HCT116 (cell line): ENCODE measurements around the gene SCARB1. TPM values are rescaled to one million over a fixed set of nuclear protein-coding genes. Genes with fewer than 3 reads are reported as not detected.

Experiments
- ATAC-seq: fragments of 200-7000 bp; cut with Tn5 transposase; 2 replicates; pipeline ENCODE4 v1.9.1; 2020; ENCODE audit warnings: mild to moderate bottlenecking, moderate library complexity
- BruUV-seq: library from RNA; stranded (reverse); fragments of 400-500 nt; replicated peaks from 2 replicates; lab custom pipeline; 2021; lab: Mats Ljungman, UMichigan
- CTCF ChIA-PET: fragments of 300-600 bp; sonication (Branson Sonifier 250); formaldehyde crosslinking; loops from one replicate; lab custom pipeline; 2021; ENCODE audit warnings: antibody characterized with exemption; lab: Charles Lee
- POLR2A ChIA-PET: fragments of 300-600, 350-600 bp; sonication (Branson Sonifier 250); formaldehyde crosslinking; loops from one replicate; lab custom pipeline; 2021; ENCODE audit warnings: antibody characterized with exemption; lab: Charles Lee
- RAD21 ChIA-PET, 2 experiments: fragments of 300-600 bp; sonication (Branson Sonifier 250); formaldehyde crosslinking; loops; one replicate each; lab custom pipeline; 2023; ENCODE audit warnings: low total read pairs in 2 of 2; ENCODE audit not compliant: uncharacterized antibody in 2 of 2, unreplicated experiment in 2 of 2, low non-redundant PET in 1 of 2; lab: Charles Lee
- DNase-seq: peaks from one replicate; pipeline ENCODE4 v3.0.0-alpha.2; 2010; ENCODE audit warnings: low read depth, low spot score
- H2AFZ ChIP-seq: fragments of 200-600 bp; shearing (Covaris generic), sonication (generic); 2 replicates; pipeline ENCODE4 v1.6.1; 2017; ENCODE audit warnings: low read depth, mixed run types, mixed read lengths, antibody characterized with exemption, low read length; ENCODE audit not compliant: poor library complexity, severe bottlenecking
- H3K27ac ChIP-seq: 2 replicates; pipeline ENCODE4 v1.5.1; 2012; ENCODE audit warnings: low read depth, low read length
- H3K27me3 ChIP-seq: fragments of 200-600 bp; sonication (generic); 2 replicates; pipeline ENCODE4 v1.6.1; 2016; ENCODE audit warnings: mixed run types, low read length, mixed read lengths; ENCODE audit not compliant: insufficient read depth
- H3K36me3 ChIP-seq, 2 experiments: fragments of 200-500 bp in 1 of 2; fragments of 200-600 bp in 1 of 2; sonication (Bioruptor generic) in 1 of 2; sonication (generic) in 1 of 2; 2 replicates each; pipeline versions ENCODE4 v1.5.1 to v1.6.1; 2014 to 2016; ENCODE audit warnings: low read length in 2 of 2, inconsistent platforms in 1 of 2, mixed read lengths in 1 of 2, mixed run types in 1 of 2; ENCODE audit not compliant: insufficient read depth in 2 of 2, control insufficient read depth in 1 of 2
- H3K4me1 ChIP-seq, 2 experiments: fragments of 200-600 bp in 1 of 2; sonication (generic) in 1 of 2; 2 replicates each; pipeline versions ENCODE4 v1.5.1 to v1.6.1; 2012 to 2017; ENCODE audit warnings: low read length in 2 of 2, inconsistent platforms in 1 of 2, mild to moderate bottlenecking in 1 of 2, mixed read lengths in 1 of 2, mixed run types in 1 of 2, moderate library complexity in 1 of 2; ENCODE audit not compliant: insufficient read depth in 2 of 2, control insufficient read depth in 1 of 2
- H3K4me2 ChIP-seq: fragments of 200-600 bp; sonication (generic); 2 replicates; pipeline ENCODE4 v1.6.1; 2017; ENCODE audit warnings: mixed run types, low read length, mixed read lengths
- H3K4me3 ChIP-seq, 2 experiments: fragments of 200-600 bp in 1 of 2; sonication (generic) in 1 of 2; replicated peaks in 1 of 2; 2 replicates each; pipeline ENCODE4 v1.5.1; 2011 to 2016; ENCODE audit warnings: low read length in 2 of 2, control low read depth in 1 of 2, low read depth in 1 of 2, mild to moderate bottlenecking in 1 of 2, mixed read lengths in 1 of 2, mixed run types in 1 of 2
- H3K79me2 ChIP-seq: fragments of 200-600 bp; sonication (generic); 2 replicates; pipeline ENCODE4 v1.6.1; 2017; ENCODE audit warnings: mild to moderate bottlenecking, mixed run types, low read length, moderate library complexity, mixed read lengths; ENCODE audit not compliant: insufficient read depth
- H3K9ac ChIP-seq: fragments of 200-600 bp; sonication (generic); 2 replicates; pipeline ENCODE4 v1.6.1; 2016; ENCODE audit warnings: low read length, mixed read lengths
- H3K9me2 ChIP-seq: fragments of 200-600 bp; sonication (generic), shearing (Covaris generic); 2 replicates; pipeline ENCODE4 v1.6.1; 2017; ENCODE audit warnings: mixed run types, mild to moderate bottlenecking, moderate library complexity; ENCODE audit not compliant: insufficient read depth
- H3K9me3 ChIP-seq, 2 experiments: fragments of 200-500 bp in 1 of 2; fragments of 200-600 bp in 1 of 2; sonication (Bioruptor generic) in 1 of 2; sonication (generic) in 1 of 2; 2 replicates each; pipeline ENCODE4 v1.6.1; 2014 to 2017; ENCODE audit warnings: low read length in 2 of 2, mixed read lengths in 2 of 2, inconsistent platforms in 1 of 2, low read depth in 1 of 2, mild to moderate bottlenecking in 1 of 2, mixed run types in 1 of 2, moderate library complexity in 1 of 2; ENCODE audit not compliant: control insufficient read depth in 1 of 2, insufficient read depth in 1 of 2
- H4K20me1 ChIP-seq: fragments of 200-600 bp; sonication (generic), shearing (Covaris generic); 2 replicates; pipeline ENCODE4 v1.6.1; 2017; ENCODE audit warnings: mixed run types, mild to moderate bottlenecking, moderate library complexity; ENCODE audit not compliant: insufficient read depth
- EZH2phosphoT487 ChIP-seq: fragments of 200-600 bp; IDR thresholded peaks from 2 replicates; pipeline ENCODE4 v1.6.1; 2018; ENCODE audit warnings: antibody characterized with exemption, borderline replicate concordance
- FOSL1 ChIP-seq: IDR thresholded peaks from 2 replicates; pipeline ENCODE4 v1.6.1; 2012; ENCODE audit warnings: low read depth
- JUND ChIP-seq: IDR thresholded peaks from 2 replicates; pipeline ENCODE4 v1.6.1; 2012
- intact Hi-C: fragments of 100-400 bp; cut with micrococcal nuclease; formaldehyde crosslinking; loops from 2 replicates; pipeline ENCODE4 v1.10.0; 2022
- total RNA-seq: library from RNA; stranded (reverse); gene quantifications from one replicate; pipeline ENCODE4 v1.2.1, GENCODE V29; 2021; ENCODE audit not compliant: unreplicated experiment
- TF ChIP-seq, protein P1 (sequence below): IDR thresholded peaks from 2 replicates; pipeline ENCODE4 v1.6.1; 2012
- TF ChIP-seq, protein P2 (sequence below), 3 experiments: fragments of 200-600 bp in 1 of 3; sonication (generic) in 1 of 3; IDR thresholded peaks in 2 of 3; conservative IDR thresholded peaks in 1 of 3; 2 replicates each; pipeline ENCODE4 v1.5.1; 2012 to 2017; ENCODE audit warnings: low read depth in 2 of 3, low read length in 2 of 3, antibody characterized with exemption in 1 of 3, borderline replicate concordance in 1 of 3, control low read depth in 1 of 3, mild to moderate bottlenecking in 1 of 3, mixed read lengths in 1 of 3, mixed run types in 1 of 3, moderate library complexity in 1 of 3; ENCODE audit not compliant: insufficient read depth in 1 of 3
- TF ChIP-seq, protein P3 (sequence below): IDR thresholded peaks from 2 replicates; pipeline ENCODE4 v1.6.1; 2011; ENCODE audit warnings: mild to moderate bottlenecking, low read length, moderate library complexity; ENCODE audit not compliant: insufficient replicate concordance; ENCODE audit errors: extremely low read depth

SCARB1 gene
- total RNA-seq, 1 experiment from 2014 or later = 95.5 TPM

DNA sequence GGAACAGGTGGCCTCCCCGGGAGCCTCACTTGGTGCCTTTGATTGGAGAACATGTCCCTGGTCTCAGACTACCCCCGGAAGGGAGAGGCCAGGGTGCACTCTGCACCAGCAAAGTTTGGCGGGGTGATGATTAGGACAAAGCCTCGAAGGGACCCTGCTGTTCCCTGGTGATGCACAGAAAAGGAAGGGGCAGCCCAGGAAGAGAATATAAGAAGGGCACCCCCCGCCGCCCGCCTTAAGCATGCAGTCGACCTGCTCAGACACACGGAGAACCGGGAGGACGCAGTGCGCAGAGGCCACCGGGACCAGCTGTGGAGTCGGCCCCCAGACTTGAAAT is 6.9 kb downstream of the SCARB1 start:
- Histone ChIP-seq H3K4me3 (no peak overlapping the region), H3K36me3 (peaks cover 12% of the 10 kb centered on the region in 2 experiments), H3K9me3 (no peaks in the 10 kb centered on the region), H4K20me1 (no peaks in the 10 kb centered on the region), H2AFZ (no peak overlapping the region), H3K79me2 (peaks cover 93% of the 10 kb centered on the region), H3K27me3 (no peaks in the 10 kb centered on the region), H3K9ac (no peak overlapping the region), H3K27ac (no peak overlapping the region), H3K4me2 (no peak overlapping the region), H3K9me2 (no peaks in the 10 kb centered on the region), H3K4me1 (peaks cover 7 to 8% of the 10 kb centered on the region in 2 experiments)
- no TSS peak for BruUV-seq
- POLR2A ChIA-PET = no interaction called here
- CTCF ChIA-PET = no interaction called here
- RAD21 ChIA-PET = no interaction called here
- no peak for ATAC-seq
- DNase-seq = no peak
- intact Hi-C loops = no loop called here
- TF ChIP-seq, protein P1, sequence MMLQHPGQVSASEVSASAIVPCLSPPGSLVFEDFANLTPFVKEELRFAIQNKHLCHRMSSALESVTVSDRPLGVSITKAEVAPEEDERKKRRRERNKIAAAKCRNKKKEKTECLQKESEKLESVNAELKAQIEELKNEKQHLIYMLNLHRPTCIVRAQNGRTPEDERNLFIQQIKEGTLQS = no peak
- no peak for TF ChIP-seq JUND
- TF ChIP-seq EZH2phosphoT487 = no peak
- no peak for TF ChIP-seq FOSL1

DNA sequence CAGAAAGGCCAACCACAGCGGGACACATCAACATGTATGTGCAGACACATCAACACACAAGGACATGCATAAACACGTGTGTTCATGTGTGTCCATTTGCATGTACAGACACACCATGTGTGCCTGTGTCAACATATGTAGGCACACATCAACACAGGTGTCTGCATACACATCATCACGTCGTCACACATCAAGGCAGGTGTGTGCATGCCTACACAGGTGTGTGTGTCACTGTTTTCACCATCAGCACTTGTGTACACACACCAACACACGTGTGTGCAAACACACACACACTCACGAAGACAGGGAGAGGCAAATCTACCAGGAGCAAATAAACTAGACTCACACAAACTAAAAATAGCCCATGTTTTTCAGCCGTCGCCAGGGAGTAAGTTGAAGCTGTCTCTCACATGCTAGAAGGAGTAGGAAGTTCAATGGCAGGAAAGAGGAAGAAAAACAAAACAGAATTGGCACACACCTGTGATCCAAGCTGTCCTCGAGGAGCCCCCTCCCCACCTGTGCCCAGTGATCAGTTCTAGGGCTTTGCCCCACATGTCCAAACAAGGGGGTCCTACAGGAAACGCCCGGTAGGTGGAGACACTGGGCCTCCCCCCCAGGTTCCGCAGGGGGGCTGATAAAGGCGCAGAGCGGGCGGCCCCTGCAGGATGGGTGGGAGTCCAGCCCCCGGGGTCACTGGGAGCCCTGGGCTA is 7.4 kb downstream of the SCARB1 start:
- TF ChIP-seq JUND = no peak
- TF ChIP-seq, protein P2, sequence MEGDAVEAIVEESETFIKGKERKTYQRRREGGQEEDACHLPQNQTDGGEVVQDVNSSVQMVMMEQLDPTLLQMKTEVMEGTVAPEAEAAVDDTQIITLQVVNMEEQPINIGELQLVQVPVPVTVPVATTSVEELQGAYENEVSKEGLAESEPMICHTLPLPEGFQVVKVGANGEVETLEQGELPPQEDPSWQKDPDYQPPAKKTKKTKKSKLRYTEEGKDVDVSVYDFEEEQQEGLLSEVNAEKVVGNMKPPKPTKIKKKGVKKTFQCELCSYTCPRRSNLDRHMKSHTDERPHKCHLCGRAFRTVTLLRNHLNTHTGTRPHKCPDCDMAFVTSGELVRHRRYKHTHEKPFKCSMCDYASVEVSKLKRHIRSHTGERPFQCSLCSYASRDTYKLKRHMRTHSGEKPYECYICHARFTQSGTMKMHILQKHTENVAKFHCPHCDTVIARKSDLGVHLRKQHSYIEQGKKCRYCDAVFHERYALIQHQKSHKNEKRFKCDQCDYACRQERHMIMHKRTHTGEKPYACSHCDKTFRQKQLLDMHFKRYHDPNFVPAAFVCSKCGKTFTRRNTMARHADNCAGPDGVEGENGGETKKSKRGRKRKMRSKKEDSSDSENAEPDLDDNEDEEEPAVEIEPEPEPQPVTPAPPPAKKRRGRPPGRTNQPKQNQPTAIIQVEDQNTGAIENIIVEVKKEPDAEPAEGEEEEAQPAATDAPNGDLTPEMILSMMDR (IDR thresholded peaks at IDR 0.05 in 2 of 3, conservative IDR thresholded peaks at IDR 0.05 in 1 of 3; ENCODE audit: borderline replicate concordance in 1 of 3, insufficient read depth in 1 of 3, low read depth in 2 of 3, low read length in 2 of 3) = no peak
- TF ChIP-seq, protein P3, sequence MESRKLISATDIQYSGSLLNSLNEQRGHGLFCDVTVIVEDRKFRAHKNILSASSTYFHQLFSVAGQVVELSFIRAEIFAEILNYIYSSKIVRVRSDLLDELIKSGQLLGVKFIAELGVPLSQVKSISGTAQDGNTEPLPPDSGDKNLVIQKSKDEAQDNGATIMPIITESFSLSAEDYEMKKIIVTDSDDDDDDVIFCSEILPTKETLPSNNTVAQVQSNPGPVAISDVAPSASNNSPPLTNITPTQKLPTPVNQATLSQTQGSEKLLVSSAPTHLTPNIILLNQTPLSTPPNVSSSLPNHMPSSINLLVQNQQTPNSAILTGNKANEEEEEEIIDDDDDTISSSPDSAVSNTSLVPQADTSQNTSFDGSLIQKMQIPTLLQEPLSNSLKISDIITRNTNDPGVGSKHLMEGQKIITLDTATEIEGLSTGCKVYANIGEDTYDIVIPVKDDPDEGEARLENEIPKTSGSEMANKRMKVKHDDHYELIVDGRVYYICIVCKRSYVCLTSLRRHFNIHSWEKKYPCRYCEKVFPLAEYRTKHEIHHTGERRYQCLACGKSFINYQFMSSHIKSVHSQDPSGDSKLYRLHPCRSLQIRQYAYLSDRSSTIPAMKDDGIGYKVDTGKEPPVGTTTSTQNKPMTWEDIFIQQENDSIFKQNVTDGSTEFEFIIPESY = no peak
- Histone ChIP-seq H2AFZ (no peak overlapping the region), H3K4me2 (no peak overlapping the region), H3K27ac (no peak overlapping the region), H3K4me3 (no peak overlapping the region), H3K9ac (no peak overlapping the region), H3K27me3 (no peaks in the 10 kb centered on the region), H3K79me2 (peaks cover 91% of the 10 kb centered on the region), H3K36me3 (peaks cover 12% of the 10 kb centered on the region in 2 experiments), H3K9me3 (no peaks in the 10 kb centered on the region), H3K9me2 (no peaks in the 10 kb centered on the region), H4K20me1 (no peaks in the 10 kb centered on the region), H3K4me1 (peaks cover 3 to 4% of the 10 kb centered on the region in 2 experiments; a peak in 3 of 4 replicates)
- DNase-seq = no peak
- CTCF ChIA-PET = no interaction called here
- RAD21 ChIA-PET = no interaction called here
- ATAC-seq = 0 out of 2 replicates have a peak, but pooled peaks have one; percentile 18
- no TSS peak for BruUV-seq
- POLR2A ChIA-PET = no interaction called here
- intact Hi-C loops = no loop called here
